ENCODE measurements around the gene CLDN3. TPM values are rescaled to one million over a fixed set of nuclear protein-coding genes. Genes with fewer than 3 reads are reported as not detected.
A peak's percentile ranks its signal among the peaks of the same experiment; 100 is the strongest.

CLDN3 gene
- total RNA-seq, 3 donors from 2014 or later = 81.6 to 137 TPM; not detected in 1

DNA sequence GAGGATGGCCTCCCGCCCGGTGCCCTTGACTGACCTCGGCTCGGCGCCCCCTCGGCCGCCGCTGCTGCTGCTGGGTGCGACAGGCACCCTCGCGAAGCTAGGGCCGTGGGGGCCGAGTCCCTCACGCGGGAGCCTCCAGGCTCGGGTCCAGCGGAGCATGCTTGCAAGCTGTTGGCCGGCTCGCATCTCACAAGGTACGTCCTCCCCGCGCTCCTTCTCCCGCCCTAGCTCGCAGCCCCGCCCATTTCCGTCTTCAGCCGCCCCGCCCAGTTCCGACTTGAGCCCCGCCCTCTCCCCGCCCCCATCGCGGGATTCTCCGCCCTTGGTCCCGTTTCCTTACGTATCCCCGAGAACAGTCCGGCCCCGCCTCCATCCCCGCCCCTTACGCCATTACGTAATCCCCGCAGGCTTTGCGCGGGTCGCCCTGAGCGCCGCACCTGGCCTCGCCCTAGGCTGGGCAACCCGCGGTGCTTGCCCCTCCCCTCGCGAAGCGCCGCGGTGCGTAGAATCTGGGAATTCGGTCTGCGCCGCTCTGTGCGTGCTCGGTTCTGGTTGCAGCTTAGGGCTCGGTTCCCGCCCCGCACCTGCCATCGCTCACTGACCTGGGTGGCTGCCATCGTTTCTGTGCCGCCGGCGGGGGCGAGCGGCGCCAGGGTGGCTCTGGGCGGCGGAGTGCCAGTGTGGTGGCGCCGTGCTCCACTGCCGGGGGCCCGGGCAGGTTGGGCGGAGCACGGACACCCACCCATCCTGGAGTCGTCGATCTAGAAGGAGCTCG, 31.3 kb downstream of the CLDN3 start, which contains the start of gene ABHD11:
TSS of gene ABHD11 (minus strand) at position 191 of the 775 bp plus-strand sequence. CDS start at position 159, 32 bp downstream.
- intact Hi-C loops (cut with DNase I; ENCODE audit: low total_unique reads) = no loop called here
- Histone ChIP-seq H3K27me3 (no peaks in the 10 kb centered on the region), H3K4me1 (peaks cover 0 to 20% of the 10 kb centered on the region in 2 donors), H3K36me3 (no peaks in the 10 kb centered on the region), H3K9me3 (no peaks in the 10 kb centered on the region), H3K4me3 (peak within 1 kb of the TSS; percentile 71 to 84 (median 73)), H3K27ac (peak within 1 kb of the TSS; percentile 97 to 99)
- TF ChIP-seq, protein P1, sequence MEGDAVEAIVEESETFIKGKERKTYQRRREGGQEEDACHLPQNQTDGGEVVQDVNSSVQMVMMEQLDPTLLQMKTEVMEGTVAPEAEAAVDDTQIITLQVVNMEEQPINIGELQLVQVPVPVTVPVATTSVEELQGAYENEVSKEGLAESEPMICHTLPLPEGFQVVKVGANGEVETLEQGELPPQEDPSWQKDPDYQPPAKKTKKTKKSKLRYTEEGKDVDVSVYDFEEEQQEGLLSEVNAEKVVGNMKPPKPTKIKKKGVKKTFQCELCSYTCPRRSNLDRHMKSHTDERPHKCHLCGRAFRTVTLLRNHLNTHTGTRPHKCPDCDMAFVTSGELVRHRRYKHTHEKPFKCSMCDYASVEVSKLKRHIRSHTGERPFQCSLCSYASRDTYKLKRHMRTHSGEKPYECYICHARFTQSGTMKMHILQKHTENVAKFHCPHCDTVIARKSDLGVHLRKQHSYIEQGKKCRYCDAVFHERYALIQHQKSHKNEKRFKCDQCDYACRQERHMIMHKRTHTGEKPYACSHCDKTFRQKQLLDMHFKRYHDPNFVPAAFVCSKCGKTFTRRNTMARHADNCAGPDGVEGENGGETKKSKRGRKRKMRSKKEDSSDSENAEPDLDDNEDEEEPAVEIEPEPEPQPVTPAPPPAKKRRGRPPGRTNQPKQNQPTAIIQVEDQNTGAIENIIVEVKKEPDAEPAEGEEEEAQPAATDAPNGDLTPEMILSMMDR (IDR thresholded peaks at IDR 0.05) = no peak
- TF ChIP-seq POLR2A (IDR thresholded peaks at IDR 0.05) (peak; percentile 70), POLR2AphosphoS5 (IDR thresholded peaks at IDR 0.05) (peak; percentile 95 to 98 (median 98))
- peak; percentile 97 to 100 for DNase-seq (ENCODE audit: low spot score in 2 of 2)

DNA sequence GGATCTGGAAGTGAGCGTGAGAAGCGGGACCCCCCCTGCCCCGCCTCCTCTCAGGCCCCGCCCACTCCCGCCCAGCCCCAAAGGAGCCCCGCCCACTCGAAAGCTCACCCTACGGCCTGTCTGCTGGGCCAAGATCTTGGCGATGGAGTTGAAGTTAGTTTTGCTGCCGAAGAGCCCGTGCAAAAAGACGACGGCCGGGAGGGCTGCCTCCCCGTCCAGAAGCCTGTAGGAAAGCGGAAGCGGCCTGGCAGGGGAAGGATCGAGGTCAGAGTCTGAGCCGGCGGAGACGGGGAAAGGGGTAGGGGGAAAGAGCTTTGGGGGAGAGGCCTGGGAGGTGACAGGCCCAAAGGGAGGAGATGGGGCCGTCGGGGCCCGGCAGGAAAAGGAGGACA, 31.9 kb downstream of the CLDN3 start:
- intact Hi-C loops (cut with DNase I; ENCODE audit: low total_unique reads) = no loop called here
- Histone ChIP-seq H3K9me3 (no peaks in the 10 kb centered on the region), H3K4me1 (peaks cover 0 to 20% of the 10 kb centered on the region in 2 donors), H3K27me3 (no peaks in the 10 kb centered on the region), H3K36me3 (no peaks in the 10 kb centered on the region), H3K4me3 (peak overlapping the region; percentile 71 to 84 (median 73)), H3K27ac (peak overlapping the region; percentile 97 to 99)
- TF ChIP-seq, protein P1 (IDR thresholded peaks at IDR 0.05) = no peak
- no peak for TF ChIP-seq POLR2AphosphoS5 (IDR thresholded peaks at IDR 0.05)
- no peak for TF ChIP-seq POLR2A (IDR thresholded peaks at IDR 0.05)
- DNase-seq (ENCODE audit: low spot score in 2 of 2) = peak in 1 of 2 donors; percentile 44

DNA sequence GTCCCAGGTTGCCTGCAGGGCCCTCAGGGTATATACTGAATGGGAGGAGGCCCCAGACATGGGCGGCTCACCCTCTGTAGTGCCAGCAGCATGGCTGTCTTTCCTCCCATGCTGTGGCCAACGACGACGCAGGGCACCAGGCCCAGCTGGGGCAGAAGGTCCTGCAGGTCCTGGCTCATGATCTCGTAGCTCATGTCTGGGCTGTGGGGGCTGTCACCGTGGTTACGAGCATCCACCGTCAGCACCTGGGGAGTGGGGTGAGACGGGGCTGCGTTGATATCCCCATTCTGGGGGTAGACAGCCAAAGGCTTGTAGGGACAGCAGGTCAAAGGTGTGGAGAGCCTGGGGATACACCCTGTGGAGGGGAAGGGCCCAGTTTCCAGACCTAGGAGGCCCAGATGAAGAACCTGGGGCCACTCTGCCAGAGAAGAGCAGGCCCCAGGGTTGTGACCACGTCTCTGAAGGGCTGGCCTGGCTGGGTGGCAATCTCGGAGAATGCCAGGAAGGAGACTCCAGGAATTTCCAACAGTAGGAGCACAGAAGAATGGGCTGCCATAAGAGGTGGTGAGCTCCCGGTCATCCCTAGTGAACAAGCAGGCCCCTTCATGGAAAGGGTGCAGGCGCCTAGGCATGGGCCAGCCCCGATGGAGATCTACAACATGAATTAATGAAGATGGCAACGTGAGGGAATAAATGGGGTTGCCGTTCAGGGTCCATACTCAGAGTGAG, 32.4 kb downstream of the CLDN3 start:
- no peaks in the 10 kb centered on the region for H3K27me3 ChIP-seq
- no peak for DNase-seq (ENCODE audit: low spot score in 2 of 2)
- intact Hi-C loops (cut with DNase I; ENCODE audit: low total_unique reads) = no loop called here
- peak overlapping the region; percentile 97 to 99 for H3K27ac ChIP-seq
- peaks cover 0 to 20% of the 10 kb centered on the region in 2 donors for H3K4me1 ChIP-seq
- H3K36me3 ChIP-seq = no peaks in the 10 kb centered on the region
- no peak for TF ChIP-seq POLR2A (IDR thresholded peaks at IDR 0.05)
- TF ChIP-seq, protein P1 (IDR thresholded peaks at IDR 0.05) = no peak
- TF ChIP-seq POLR2AphosphoS5 (IDR thresholded peaks at IDR 0.05) = no peak
- no peaks in the 10 kb centered on the region for H3K9me3 ChIP-seq
- peak overlapping the region; percentile 71 to 84 (median 73) for H3K4me3 ChIP-seq

DNA sequence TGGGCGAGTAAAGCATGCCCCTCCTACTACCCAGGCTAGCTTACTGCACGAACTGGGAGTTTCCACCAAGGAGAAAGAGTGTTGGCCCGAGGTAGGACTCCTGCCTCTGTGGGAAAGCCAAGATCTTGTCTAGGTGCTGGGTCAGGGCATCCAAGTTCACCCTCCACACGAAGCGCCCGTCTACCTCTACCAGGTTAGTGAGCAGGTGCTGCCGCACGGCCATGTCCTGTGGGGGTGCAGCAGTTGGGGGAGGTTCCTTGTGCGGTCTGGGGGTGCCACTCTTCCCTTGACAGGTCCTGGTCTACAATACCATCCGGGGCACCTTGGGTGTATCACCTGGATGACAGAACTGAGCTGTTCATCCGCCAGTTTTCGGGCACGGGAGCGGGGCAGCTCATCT, 33.2 kb downstream of the CLDN3 start:
- intact Hi-C loops (cut with DNase I; ENCODE audit: low total_unique reads) = no loop called here
- no peak for DNase-seq (ENCODE audit: low spot score in 2 of 2)
- Histone ChIP-seq H3K27ac (peak overlapping the region in 1 of 2 donors; percentile 99), H3K27me3 (no peaks in the 10 kb centered on the region), H3K36me3 (no peaks in the 10 kb centered on the region), H3K4me3 (no peak overlapping the region), H3K4me1 (peaks cover 0 to 13% of the 10 kb centered on the region in 2 donors), H3K9me3 (no peaks in the 10 kb centered on the region)
- TF ChIP-seq POLR2AphosphoS5 (IDR thresholded peaks at IDR 0.05) = no peak
- TF ChIP-seq POLR2A (IDR thresholded peaks at IDR 0.05) = no peak
- TF ChIP-seq, protein P1 (IDR thresholded peaks at IDR 0.05) = no peak

DNA sequence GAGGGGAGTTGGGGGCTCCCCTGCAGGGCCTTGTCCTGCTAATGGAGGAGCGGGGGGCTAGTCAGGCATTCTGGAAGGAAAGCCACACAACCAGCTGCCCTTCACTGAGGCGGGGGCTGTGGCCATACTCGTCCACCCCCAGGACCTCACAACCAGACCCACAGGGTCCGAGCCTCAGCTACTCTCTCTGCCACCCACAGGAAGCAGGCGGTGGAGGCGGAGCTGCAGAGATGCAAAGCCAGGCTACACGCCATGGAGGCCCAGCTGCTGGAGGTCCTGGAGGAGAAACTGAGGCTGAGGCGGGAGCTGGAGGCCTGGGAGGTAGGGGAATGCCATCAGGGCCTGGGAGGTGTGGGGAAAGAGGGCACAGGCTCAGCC, 34.6 kb downstream of the CLDN3 start:
- peak overlapping the region; percentile 70 to 80 for H3K27ac ChIP-seq
- intact Hi-C loops (cut with DNase I; ENCODE audit: low total_unique reads) = no loop called here

More for the DNA sequence above, 34.6 kb downstream of the CLDN3 start:
- DNase-seq (ENCODE audit: low spot score in 2 of 2) = no peak
- Histone ChIP-seq H3K4me3 (no peak overlapping the region), H3K9me3 (no peaks in the 10 kb centered on the region), H3K27me3 (no peaks in the 10 kb centered on the region), H3K4me1 (peaks cover 0 to 10% of the 10 kb centered on the region in 2 donors), H3K36me3 (no peaks in the 10 kb centered on the region)
- TF ChIP-seq, protein P1 (IDR thresholded peaks at IDR 0.05) = no peak
- TF ChIP-seq POLR2AphosphoS5 (IDR thresholded peaks at IDR 0.05) (no peak), POLR2A (IDR thresholded peaks at IDR 0.05) (no peak)
